H1 (cell line): Measurements from ENCODE around the gene RXRA.

Source experiments
- CEBPB ChIP-seq: IDR thresholded peaks from 2 replicates; pipeline ENCODE4 v1.6.1; 2012; ENCODE audit warnings: low read depth, low read length
- CTCF ChIP-seq, 3 experiments: IDR thresholded peaks; 1 replicate in 2 of 3; 2 replicates in 1 of 3; pipeline versions ENCODE4 v1.5.1 to v1.6.1; 2011; ENCODE audit warnings: low read length in 3 of 3, mild to moderate bottlenecking in 3 of 3, inconsistent platforms in 2 of 3, low read depth in 1 of 3, moderate library complexity in 1 of 3; ENCODE audit not compliant: insufficient read depth in 1 of 3; ENCODE audit errors: control extremely low read depth in 1 of 3
- EZH2 ChIP-seq: fragments of 200-600 bp; sonication (generic); IDR thresholded peaks from 2 replicates; pipeline ENCODE4 v1.7.1; 2012; ENCODE audit warnings: low read depth, mild to moderate bottlenecking, moderate library complexity, low read length, inconsistent platforms; ENCODE audit not compliant: severe bottlenecking
- GABPA ChIP-seq: IDR thresholded peaks from 2 replicates; pipeline ENCODE4 v1.6.1; 2011; ENCODE audit warnings: mild to moderate bottlenecking, low read length, moderate library complexity, borderline replicate concordance; ENCODE audit not compliant: insufficient read depth
- JUND ChIP-seq: IDR thresholded peaks from 2 replicates; pipeline ENCODE4 v1.6.1; 2011; ENCODE audit warnings: mild to moderate bottlenecking, improper control_type of control experiment, low read length
- MAX ChIP-seq: IDR thresholded peaks from 2 replicates; pipeline ENCODE4 v1.6.1; 2012; ENCODE audit warnings: inconsistent platforms
- RAD21 ChIP-seq, 2 experiments: IDR thresholded peaks in 1 of 2; conservative IDR thresholded peaks in 1 of 2; 2 replicates each; pipeline ENCODE4 v1.6.1; 2011; ENCODE audit warnings: low read depth in 2 of 2, low read length in 2 of 2, improper control_type of control experiment in 1 of 2, inconsistent platforms in 1 of 2, mild to moderate bottlenecking in 1 of 2, moderate library complexity in 1 of 2
- SP1 ChIP-seq: IDR thresholded peaks from 2 replicates; pipeline ENCODE4 v1.6.1; 2011; ENCODE audit warnings: low read depth, low read length
- SRF ChIP-seq: IDR thresholded peaks from 2 replicates; pipeline ENCODE4 v1.6.1; 2011; ENCODE audit warnings: mild to moderate bottlenecking, low read depth, low read length, moderate library complexity
- TAF7 ChIP-seq: optimal IDR thresholded peaks from 2 replicates; pipeline ENCODE3; 2011; ENCODE audit warnings: low read depth, mild to moderate bottlenecking, inconsistent platforms, low read length, moderate library complexity, borderline replicate concordance

- TF ChIP-seq RAD21 (IDR thresholded peaks at IDR 0.05 in 1 of 2, conservative IDR thresholded peaks at IDR 0.05 in 1 of 2; ENCODE audit: low read depth in 2 of 2, low read length in 2 of 2) (no peak), SP1 (no peak), CTCF (IDR thresholded peaks at IDR 0.05; ENCODE audit: control extremely low read depth in 1 of 3, insufficient read depth in 1 of 3, low read depth in 1 of 3, low read length in 3 of 3) (no peak), TAF7 (no peak), SRF (no peak), GABPA (0 out of 2 replicates have a peak, but pooled peaks have one; percentile 29), JUND (no peak), MAX (no peak), EZH2 (no peak), CEBPB (no peak)
These were observed 708 bp downstream of the RXRA start for GRCh38 chr9:134326724-134327601.
